GM12801 (cell line): ENCODE data around the gene BPIFB2.

Experiments used
- CTCF ChIP-seq: IDR thresholded peaks from one replicate; pipeline ENCODE4 v1.5.1; 2011; ENCODE audit warnings: control low read depth; ENCODE audit not compliant: insufficient read length; ENCODE audit errors: extremely low read depth

BPIFB2 gene

DNA sequence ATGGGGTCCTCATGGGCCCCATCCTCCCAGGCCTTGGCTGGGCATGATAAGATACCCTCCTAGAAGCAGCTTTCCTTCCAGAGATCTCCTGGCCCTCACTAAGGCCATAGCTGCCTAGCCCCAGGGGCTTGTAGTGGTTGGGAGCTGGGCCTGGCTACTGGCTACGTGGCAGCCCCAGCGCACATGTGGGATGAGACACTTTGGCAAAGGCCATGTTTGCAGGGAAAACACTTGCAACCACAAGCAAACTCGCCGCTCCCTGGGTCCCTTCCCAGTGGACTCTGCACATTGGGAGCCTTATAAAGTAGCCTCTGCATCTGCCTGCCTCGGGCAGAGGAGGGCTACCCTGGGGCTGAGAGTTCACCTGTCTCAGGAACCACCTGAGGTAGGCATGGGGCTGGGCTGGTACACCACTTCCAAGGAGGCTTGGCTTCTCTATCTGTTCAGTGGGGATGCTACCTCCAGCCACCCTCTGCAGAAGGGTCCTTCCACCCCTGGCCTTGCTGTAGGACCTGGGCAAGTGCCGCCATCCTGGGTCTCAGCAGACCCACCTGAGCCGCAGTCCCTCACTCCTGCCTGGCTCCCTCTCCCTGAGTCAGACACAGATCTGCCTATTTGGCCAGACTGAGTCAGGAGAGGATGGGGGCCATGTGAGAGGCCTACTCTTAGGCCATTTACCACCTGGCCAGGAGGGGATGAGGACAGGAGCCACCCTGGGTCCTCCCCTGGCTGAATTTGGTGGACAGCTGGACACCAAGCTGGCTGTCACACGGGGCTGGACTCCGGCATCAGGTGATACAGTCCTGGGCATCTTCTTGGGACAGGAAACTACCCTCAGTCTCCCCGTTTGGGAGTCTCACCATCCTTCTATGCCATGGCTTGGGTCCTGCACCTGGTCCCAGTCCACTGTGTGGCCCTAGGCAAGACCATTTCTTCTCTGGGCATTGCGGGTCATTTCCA is at the start of gene BPIFB2:
Gene BPIFB2, plus strand, starts transcription at position 329 of the 960 bp plus-strand sequence. CDS start 871 bp downstream, outside the sequence.
- no peak for TF ChIP-seq CTCF

DNA sequence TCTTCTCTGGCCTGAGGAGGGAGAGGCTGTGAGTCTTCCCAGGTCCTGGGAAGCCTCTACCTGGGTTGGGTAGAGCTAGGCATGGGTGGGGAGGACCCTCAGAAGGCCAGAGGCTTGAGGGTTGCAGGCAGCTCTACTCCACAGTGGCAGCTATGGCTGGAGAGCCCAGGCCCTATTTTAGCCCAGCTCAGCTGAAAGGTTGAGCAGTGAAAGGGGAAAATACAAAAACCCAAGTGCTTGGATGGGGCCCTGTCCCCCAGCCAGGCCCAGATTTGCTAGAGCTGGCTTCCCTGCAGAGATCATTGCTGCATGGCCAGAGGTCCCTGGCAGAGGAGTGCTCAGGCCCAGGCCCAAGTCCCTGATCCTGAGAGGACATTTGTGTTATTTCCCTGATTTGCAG is 48.9 kb upstream of the BPIFB2 start:
- no peak for TF ChIP-seq CTCF

DNA sequence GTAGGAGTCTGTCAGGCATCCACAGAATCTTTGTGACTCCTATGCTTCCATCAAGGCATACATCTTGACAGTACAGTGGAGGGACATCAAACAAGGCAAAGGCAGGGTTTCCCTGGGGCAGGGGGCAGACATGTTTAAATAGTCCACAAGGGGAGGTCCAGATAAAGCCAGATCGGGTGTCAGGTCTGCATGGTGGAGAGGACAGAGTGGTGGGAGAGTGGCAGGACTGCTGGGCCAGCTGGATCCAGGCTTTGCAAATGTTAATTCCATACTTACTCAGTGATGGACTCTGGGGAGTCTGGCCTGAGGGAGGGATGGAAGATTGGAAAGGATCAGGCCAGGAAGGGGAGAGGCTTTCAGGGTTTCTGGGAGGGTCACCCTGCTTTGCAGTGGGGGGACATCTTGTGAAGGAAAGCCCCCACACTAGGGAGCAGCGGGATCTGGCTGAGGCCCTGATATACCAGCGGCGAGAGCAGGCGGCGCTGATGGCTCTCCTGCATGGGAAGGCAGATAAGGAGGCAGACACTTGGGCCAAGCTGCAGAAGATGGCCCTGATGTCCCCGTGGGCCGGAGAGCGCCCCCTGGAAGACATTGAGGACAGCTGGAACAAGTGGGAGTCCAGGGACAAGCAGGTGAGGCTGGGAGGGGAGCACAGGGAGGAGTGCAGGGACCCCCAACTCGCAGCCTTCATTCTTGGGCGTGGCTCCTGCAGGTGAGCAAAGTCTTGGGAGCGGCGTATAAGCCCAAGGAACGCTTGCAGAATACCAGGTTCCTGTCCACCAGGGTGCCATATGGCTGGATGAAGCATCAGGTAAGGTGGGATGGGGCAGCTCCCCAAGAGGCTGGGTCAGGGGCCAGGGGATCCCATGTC is 47.9 kb upstream of the BPIFB2 start:
- no peak for TF ChIP-seq CTCF

- TF ChIP-seq CTCF = no peak
Measured at GRCh38 chr20:32960222-32960518, 47.3 kb upstream of the BPIFB2 start.

- no peak for TF ChIP-seq CTCF
Measured at GRCh38 chr20:32960849-32961731, 46.4 kb upstream of the BPIFB2 start.

DNA sequence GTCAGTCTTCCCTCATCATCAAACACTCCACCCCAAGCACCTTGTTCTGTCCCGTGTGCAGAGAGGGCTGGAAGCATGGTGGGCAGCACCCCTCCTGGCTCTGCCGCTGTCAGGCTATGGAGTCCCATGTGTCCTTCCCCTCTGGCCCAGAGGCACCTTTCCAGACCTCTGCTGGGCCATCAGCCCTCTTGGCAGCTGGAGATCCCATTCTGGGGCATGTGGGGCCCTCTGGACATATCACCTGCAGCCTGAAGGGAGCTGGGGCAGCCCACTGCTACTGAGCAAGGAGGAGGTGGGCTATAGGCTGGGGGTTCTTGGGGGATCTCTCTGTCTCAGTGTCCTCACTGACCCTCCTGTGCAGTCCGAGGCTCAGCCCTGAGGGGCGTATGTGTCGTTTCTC is 45.5 kb upstream of the BPIFB2 start:
- no peak for TF ChIP-seq CTCF

DNA sequence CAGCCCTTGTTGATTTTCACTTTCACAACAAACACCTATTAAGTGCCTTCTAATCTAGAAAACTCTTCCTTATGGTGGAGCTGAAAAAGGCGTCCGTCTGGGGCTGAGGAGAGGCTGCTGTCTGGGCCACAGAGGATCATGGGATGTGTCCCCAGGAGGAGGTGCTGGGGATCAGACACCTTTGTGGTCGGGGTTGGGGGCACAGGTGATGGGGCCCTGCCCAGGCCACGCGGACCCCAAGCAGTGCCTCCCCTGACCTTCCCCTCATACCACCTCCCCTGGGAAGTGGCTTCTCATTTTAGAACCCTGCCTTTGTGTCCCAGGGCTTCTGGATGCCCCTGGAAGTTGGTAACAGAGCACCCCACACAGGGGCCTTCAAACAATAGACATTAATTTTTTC is 44.3 kb upstream of the BPIFB2 start:
- TF ChIP-seq CTCF = no peak
